Upper lobe of right lung (tissue), 1 donor: ENCODE results near the gene ACVR1B. TPM values are rescaled to one million over a fixed set of nuclear protein-coding genes. Genes with fewer than 3 reads are reported as not detected.

Experiments used
- ATAC-seq: fragments of 200-7000 bp; cut with Tn5 transposase; one replicate; pipeline ENCODE4 v1.9.1; 2020; ENCODE audit warnings: mild to moderate bottlenecking, moderate library complexity
- DNase-seq: peaks from one replicate; pipeline ENCODE4 v3.0.0-alpha.2; 2020
- H3K27ac ChIP-seq: fragments of 200-600 bp; one replicate; pipeline ENCODE4 v1.8.0; 2022
- H3K27me3 ChIP-seq: fragments of 200-600 bp; one replicate; pipeline ENCODE4 v1.8.0; 2022; ENCODE audit warnings: mild to moderate bottlenecking
- H3K36me3 ChIP-seq: fragments of 200-600 bp; one replicate; pipeline ENCODE4 v1.8.0; 2022
- H3K4me1 ChIP-seq: fragments of 200-600 bp; one replicate; pipeline ENCODE4 v1.8.0; 2022
- H3K4me3 ChIP-seq: fragments of 200-600 bp; one replicate; pipeline ENCODE4 v1.8.0; 2022; ENCODE audit warnings: mild to moderate bottlenecking
- H3K9me3 ChIP-seq: fragments of 200-600 bp; one replicate; pipeline ENCODE4 v1.8.0; 2022
- intact Hi-C: fragments of 100-400 bp; cut with DNase I; formaldehyde crosslinking; loops from one replicate; pipeline ENCODE4 v1.11.0; 2022
- total RNA-seq: library from RNA; stranded (reverse); fragmentation: NEBNext Ultra II Directional; extraction: Animal tissue kit (Norgen Biotek cat#: 25700); gene quantifications from one replicate; pipeline ENCODE4 v1.2.1, GENCODE V29; 2021
- TF ChIP-seq, protein P1 (sequence below): fragments of 200-600 bp; IDR thresholded peaks from one replicate; pipeline ENCODE4 v1.8.0; 2022; ENCODE audit warnings: antibody characterized with exemption
- donor health status: DM: no; HTN: yes; CAD: no; lungs with severe emphysema.

The ACVR1B gene
- total RNA-seq, 1 donor from 2014 or later, result 33.5 TPM

DNA sequence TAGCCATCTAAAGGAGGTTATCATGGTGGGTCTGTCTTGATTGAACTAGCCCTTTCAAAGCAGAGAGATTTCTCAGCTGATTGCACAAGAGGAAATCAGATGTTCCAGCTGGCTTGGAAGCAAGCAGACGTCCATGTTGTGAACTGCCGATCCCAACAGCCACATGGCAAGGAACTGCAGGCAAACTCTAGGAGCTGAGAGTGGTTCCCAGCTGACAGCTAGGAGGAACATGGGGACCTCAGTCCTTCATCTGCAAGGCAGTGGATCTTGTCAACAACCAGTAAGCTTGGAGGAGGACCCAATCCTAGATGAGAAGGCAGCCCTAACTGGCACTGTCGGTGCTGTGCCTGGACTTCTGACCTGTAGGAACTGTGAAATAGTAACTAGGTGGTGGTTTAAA lies 7.7 kb downstream of the ACVR1B start:
- no peaks in the 10 kb centered on the region for H3K9me3 ChIP-seq
- peaks cover 13% of the 10 kb centered on the region for H3K36me3 ChIP-seq
- TF ChIP-seq, protein P1, sequence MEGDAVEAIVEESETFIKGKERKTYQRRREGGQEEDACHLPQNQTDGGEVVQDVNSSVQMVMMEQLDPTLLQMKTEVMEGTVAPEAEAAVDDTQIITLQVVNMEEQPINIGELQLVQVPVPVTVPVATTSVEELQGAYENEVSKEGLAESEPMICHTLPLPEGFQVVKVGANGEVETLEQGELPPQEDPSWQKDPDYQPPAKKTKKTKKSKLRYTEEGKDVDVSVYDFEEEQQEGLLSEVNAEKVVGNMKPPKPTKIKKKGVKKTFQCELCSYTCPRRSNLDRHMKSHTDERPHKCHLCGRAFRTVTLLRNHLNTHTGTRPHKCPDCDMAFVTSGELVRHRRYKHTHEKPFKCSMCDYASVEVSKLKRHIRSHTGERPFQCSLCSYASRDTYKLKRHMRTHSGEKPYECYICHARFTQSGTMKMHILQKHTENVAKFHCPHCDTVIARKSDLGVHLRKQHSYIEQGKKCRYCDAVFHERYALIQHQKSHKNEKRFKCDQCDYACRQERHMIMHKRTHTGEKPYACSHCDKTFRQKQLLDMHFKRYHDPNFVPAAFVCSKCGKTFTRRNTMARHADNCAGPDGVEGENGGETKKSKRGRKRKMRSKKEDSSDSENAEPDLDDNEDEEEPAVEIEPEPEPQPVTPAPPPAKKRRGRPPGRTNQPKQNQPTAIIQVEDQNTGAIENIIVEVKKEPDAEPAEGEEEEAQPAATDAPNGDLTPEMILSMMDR, result no peak
- H3K27ac ChIP-seq, result no peak overlapping the region
- H3K4me1 ChIP-seq, result peaks cover 56% of the 10 kb centered on the region
- no peak overlapping the region for H3K4me3 ChIP-seq
- ATAC-seq (peak; percentile 38), DNase-seq (no peak)
- no peaks in the 10 kb centered on the region for H3K27me3 ChIP-seq
- intact Hi-C loops, result no loop called here

DNA sequence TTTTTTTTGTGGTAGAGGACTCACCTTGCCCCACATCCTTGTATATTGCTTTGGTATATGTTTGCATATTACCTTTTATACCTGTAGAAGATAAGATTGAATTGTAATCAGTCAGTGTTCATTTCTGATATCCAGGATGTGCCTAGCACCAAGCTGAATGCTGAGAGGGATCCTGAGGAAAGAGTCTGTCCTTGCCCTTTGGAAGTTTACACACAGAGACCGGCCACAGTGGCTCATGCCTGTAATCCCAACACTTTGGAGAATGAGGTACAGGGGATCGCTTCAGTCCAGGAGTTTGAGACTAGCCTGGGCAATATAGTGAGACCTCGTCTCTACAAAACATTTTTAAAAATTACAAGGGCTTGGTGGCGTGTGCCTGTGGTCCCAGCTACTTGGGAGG lies 8.4 kb downstream of the ACVR1B start:
- peaks cover 49% of the 10 kb centered on the region for H3K4me1 ChIP-seq
- no peak for ATAC-seq
- peaks cover 13% of the 10 kb centered on the region for H3K36me3 ChIP-seq
- H3K9me3 ChIP-seq, result no peaks in the 10 kb centered on the region
- no peak overlapping the region for H3K4me3 ChIP-seq
- TF ChIP-seq, protein P1, result no peak
- H3K27ac ChIP-seq, result no peak overlapping the region
- H3K27me3 ChIP-seq, result no peaks in the 10 kb centered on the region
- no peak for DNase-seq
- intact Hi-C loops, result no loop called here

DNA sequence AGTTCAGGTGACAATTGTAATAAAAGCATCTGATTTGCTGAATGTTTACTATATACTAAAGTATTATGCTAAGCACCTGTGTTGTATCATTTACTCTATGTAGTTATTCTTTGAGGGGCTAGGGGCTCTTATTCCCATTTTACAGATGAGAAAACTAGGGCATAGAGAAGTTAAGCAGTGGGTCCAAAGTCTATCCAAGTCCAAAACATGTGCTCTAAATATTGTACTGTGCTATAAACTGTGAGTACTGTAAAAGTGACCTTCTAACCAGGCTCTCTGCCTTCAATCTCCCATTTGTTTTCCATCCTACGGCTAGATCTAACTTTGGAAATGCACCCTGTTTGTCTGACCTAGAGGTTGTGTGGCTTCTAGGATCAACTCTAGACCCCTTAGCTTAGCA lies 9.0 kb downstream of the ACVR1B start:
- intact Hi-C loops, result no loop called here
- DNase-seq (no peak), ATAC-seq (no peak)
- Histone ChIP-seq H3K36me3 (peaks cover 13% of the 10 kb centered on the region), H3K27ac (no peak overlapping the region), H3K27me3 (no peaks in the 10 kb centered on the region), H3K4me3 (no peak overlapping the region), H3K4me1 (peaks cover 43% of the 10 kb centered on the region), H3K9me3 (no peaks in the 10 kb centered on the region)
- TF ChIP-seq, protein P1, result no peak

DNA sequence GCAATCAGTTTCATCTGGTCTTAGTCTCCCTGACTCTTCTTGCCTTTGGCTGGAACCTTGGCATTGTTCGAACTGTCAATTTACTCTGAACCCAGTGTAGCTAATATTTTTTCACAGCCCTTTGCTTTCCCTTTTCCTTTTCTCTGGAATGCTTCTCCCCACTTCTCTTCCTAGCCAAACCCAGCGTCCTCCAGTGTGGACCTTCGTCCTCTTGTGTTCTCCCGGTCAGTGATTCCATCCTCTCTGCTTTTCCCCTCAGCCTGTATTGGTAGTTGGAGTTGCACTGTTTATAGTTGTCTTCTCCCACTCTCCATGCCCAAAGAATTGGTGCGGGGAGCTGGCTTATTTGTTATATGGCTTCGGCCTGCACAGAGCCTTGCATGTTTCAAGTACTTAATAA lies 9.4 kb downstream of the ACVR1B start:
- H3K27ac ChIP-seq, result no peak overlapping the region
- peaks cover 13% of the 10 kb centered on the region for H3K36me3 ChIP-seq
- peaks cover 39% of the 10 kb centered on the region for H3K4me1 ChIP-seq
- DNase-seq, result no peak
- no peak for ATAC-seq
- H3K27me3 ChIP-seq, result no peaks in the 10 kb centered on the region
- H3K4me3 ChIP-seq, result no peak overlapping the region
- TF ChIP-seq, protein P1, result no peak
- intact Hi-C loops, result no loop called here
- H3K9me3 ChIP-seq, result no peaks in the 10 kb centered on the region

DNA sequence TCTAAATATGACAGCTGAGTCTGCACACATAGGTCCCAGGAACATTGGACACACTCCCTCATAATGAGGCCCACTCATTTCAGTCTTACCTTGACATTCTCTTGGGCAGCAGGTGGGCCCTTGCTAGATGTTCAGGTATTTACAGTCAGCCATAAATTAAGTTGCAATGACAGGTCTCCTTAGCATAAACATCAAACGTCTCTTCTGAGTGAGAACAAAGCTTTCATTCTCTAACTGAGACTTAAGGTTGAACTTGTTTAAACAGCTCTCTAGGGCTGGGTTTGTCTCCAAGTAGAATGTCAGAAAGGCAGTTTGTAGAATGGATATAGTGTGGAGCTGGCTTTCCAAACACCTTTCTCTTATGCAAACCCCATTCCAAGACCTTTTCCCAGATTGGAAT lies 10.3 kb downstream of the ACVR1B start:
- TF ChIP-seq, protein P1, result no peak
- ATAC-seq, result no peak
- Histone ChIP-seq H3K9me3 (no peaks in the 10 kb centered on the region), H3K4me1 (peaks cover 34% of the 10 kb centered on the region), H3K4me3 (no peak overlapping the region), H3K27me3 (no peaks in the 10 kb centered on the region), H3K36me3 (peaks cover 13% of the 10 kb centered on the region), H3K27ac (no peak overlapping the region)
- intact Hi-C loops, result no loop called here
- DNase-seq, result no peak

DNA sequence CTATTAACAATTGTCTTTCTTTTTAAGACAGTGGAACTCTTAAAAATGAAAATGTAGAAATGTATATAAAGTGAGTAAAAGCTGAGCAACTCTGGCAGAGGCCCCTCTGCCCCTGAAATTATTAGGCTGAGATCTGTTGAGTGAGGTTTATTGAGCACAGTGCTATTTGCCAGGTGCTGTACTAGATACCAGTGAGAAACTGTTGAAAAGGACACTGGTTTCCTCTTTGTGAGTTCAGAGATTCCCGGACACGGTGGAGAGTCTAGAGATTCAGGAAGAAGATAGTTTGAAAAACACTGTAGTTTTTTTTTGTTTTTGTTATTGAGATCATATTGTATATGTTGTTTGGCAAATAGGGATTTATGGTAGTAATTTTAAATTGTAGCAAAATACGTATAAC lies 11.2 kb downstream of the ACVR1B start:
- DNase-seq (no peak), ATAC-seq (no peak)
- peaks cover 34% of the 10 kb centered on the region for H3K4me1 ChIP-seq
- no peak overlapping the region for H3K27ac ChIP-seq
- peaks cover 13% of the 10 kb centered on the region for H3K36me3 ChIP-seq
- H3K4me3 ChIP-seq, result no peak overlapping the region
- H3K27me3 ChIP-seq, result no peaks in the 10 kb centered on the region
- H3K9me3 ChIP-seq, result no peaks in the 10 kb centered on the region
- intact Hi-C loops, result no loop called here
- TF ChIP-seq, protein P1, result no peak
